Brain microvascular endothelial cell (primary cell): ENCODE measurements around the gene AKR1C2.

Experiments
- DNase-seq: peaks from one replicate; pipeline ENCODE4 v3.0.0-alpha.2; 2020
- H3K27ac ChIP-seq: fragments of 250-450 bp; sonication (Bioruptor Pico); 2 replicates; pipeline ENCODE4 v1.5.1; 2020; ENCODE audit warnings: mild to moderate bottlenecking, moderate library complexity
- H3K27me3 ChIP-seq: fragments of 250-450 bp; sonication (Bioruptor Pico); replicated peaks from 2 replicates; pipeline ENCODE4 v1.5.1; 2020; ENCODE audit warnings: mild to moderate bottlenecking
- H3K36me3 ChIP-seq: fragments of 250-450 bp; sonication (Bioruptor Pico); replicated peaks from 2 replicates; pipeline ENCODE4 v1.5.1; 2020; ENCODE audit warnings: mild to moderate bottlenecking
- H3K4me3 ChIP-seq: 2 replicates; pipeline ENCODE4 v1.5.1; 2011; ENCODE audit warnings: low read depth, mild to moderate bottlenecking, control low read depth, low read length, moderate library complexity
- CTCF ChIP-seq: IDR thresholded peaks from 2 replicates; pipeline ENCODE4 v1.5.1; 2011; ENCODE audit warnings: low read depth, mild to moderate bottlenecking, moderate library complexity, low read length, control low read depth, inconsistent platforms; ENCODE audit errors: missing control alignments
- in situ Hi-C: cut with HindIII; loops from 2 replicates; pipeline ENCODE4 v1.10.0; 2017; ENCODE audit warnings: low sequenced_read_pairs, low pct_ligation_motif_present

The AKR1C2 gene

GRCh38 chr10:5042922-5043321 lies 39.3 kb upstream of the AKR1C2 start:
- Histone ChIP-seq H3K36me3 (no peaks in the 10 kb centered on the region), H3K27ac (no peak overlapping the region), H3K4me3 (no peak overlapping the region), H3K27me3 (no peaks in the 10 kb centered on the region)
- no peak for DNase-seq
- TF ChIP-seq CTCF = no peak
- in situ Hi-C loops = no loop called here

GRCh38 chr10:5041471-5042023 lies 37.9 kb upstream of the AKR1C2 start:
- no peak overlapping the region for H3K27ac ChIP-seq
- H3K36me3 ChIP-seq = no peaks in the 10 kb centered on the region
- no peak for DNase-seq
- no peaks in the 10 kb centered on the region for H3K27me3 ChIP-seq
- no peak for TF ChIP-seq CTCF
- H3K4me3 ChIP-seq = no peak overlapping the region
- in situ Hi-C loops = no loop called here

- in situ Hi-C loops = no loop called here
- TF ChIP-seq CTCF = no peak
- no peaks in the 10 kb centered on the region for H3K27me3 ChIP-seq
- no peaks in the 10 kb centered on the region for H3K36me3 ChIP-seq
- peak; percentile 51 for DNase-seq
- no peak overlapping the region for H3K4me3 ChIP-seq
- H3K27ac ChIP-seq = no peak overlapping the region
These were observed 37.3 kb upstream of the AKR1C2 start for GRCh38 chr10:5040781-5041470.

GRCh38 chr10:5040010-5040673 lies 36.5 kb upstream of the AKR1C2 start:
- H3K27me3 ChIP-seq = no peaks in the 10 kb centered on the region
- no peak overlapping the region for H3K27ac ChIP-seq
- TF ChIP-seq CTCF = no peak
- in situ Hi-C loops = no loop called here
- H3K36me3 ChIP-seq = no peaks in the 10 kb centered on the region
- no peak overlapping the region for H3K4me3 ChIP-seq
- no peak for DNase-seq

- in situ Hi-C loops = no loop called here
- H3K27ac ChIP-seq = no peak overlapping the region
- no peak overlapping the region for H3K4me3 ChIP-seq
- no peak for DNase-seq
- H3K36me3 ChIP-seq = no peaks in the 10 kb centered on the region
- no peak for TF ChIP-seq CTCF
- H3K27me3 ChIP-seq = no peaks in the 10 kb centered on the region
These were observed 35.1 kb upstream of the AKR1C2 start for GRCh38 chr10:5038733-5039132.
